Pancreas (tissue), 10 donors: Measurements from ENCODE around the gene PLN. TPM values are rescaled to one million over a fixed set of nuclear protein-coding genes. Genes with fewer than 3 reads are reported as not detected.

Experiments
- ATAC-seq, 4 donors: fragments of 200-7000 bp; cut with Tn5 transposase; one replicate each; pipeline versions ENCODE4 v1.8.0 to v1.9.1; 2020; ENCODE audit warnings: mild to moderate bottlenecking in 4 of 4, moderate library complexity in 4 of 4
- DNase-seq, 6 donors: peaks; one replicate each; pipeline ENCODE4 v3.0.0-alpha.2; 2020
- FAIRE-seq: peaks from 2 replicates; lab custom pipeline; 2012; peaks lifted over from hg19 to GRCh38; lab: Jason Lieb, UNC
- H3K27ac ChIP-seq, 4 donors: fragments of 200-600 bp; sonication (generic); 1 replicate in 3 of 4; 2 replicates in 1 of 4; pipeline versions ENCODE4 v1.5.0 to v1.8.0; 2020
- H3K27me3 ChIP-seq, 4 donors: fragments of 200-600 bp; one replicate each; pipeline ENCODE4 v1.8.0; 2021
- H3K36me3 ChIP-seq, 3 donors: fragments of 200-600 bp; sonication (generic) in 1 of 3; one replicate each; pipeline versions ENCODE4 v1.5.0 to v1.8.0; 2020 to 2021
- H3K4me1 ChIP-seq, 3 donors: fragments of 200-600 bp; one replicate each; pipeline ENCODE4 v1.8.0; 2021
- H3K4me3 ChIP-seq, 4 donors: fragments of 200-600 bp; sonication (generic) in 2 of 4; one replicate each; pipeline versions ENCODE4 v1.5.0 to v1.8.0; 2020 to 2021
- H3K9me3 ChIP-seq, 4 donors: fragments of 200-600 bp; one replicate each; pipeline ENCODE4 v1.8.0; 2021
- CTCF ChIP-seq, 4 donors: fragments of 200-600 bp; sonication (generic) in 3 of 4; IDR thresholded peaks; one replicate each; pipeline versions ENCODE4 v1.5.0 to v1.8.0; 2021; ENCODE audit warnings: antibody characterized with exemption in 4 of 4
- WGBS, 2 donors: extraction: QIAGEN DNeasy Blood & Tissue Kit; methylation state at CpG; one replicate each; pipeline ENCODE4 v1.1.7; 2013; 5-methylcytosine and 5-hydroxymethylcytosine counted together
- intact Hi-C, 3 donors: fragments of 100-400 bp; cut with DNase I; formaldehyde crosslinking; loops; one replicate each; pipeline versions ENCODE4 v1.11.1 to v1.14.2; 2022
- polyA plus RNA-seq, 2 donors: library from polyadenylated mRNA; stranded (reverse); fragments of 200-250 nt; gene quantifications; one replicate each; pipeline ENCODE4 v1.2.3, GENCODE V29; 2013
- total RNA-seq, 6 donors: library from RNA; stranded (reverse); fragmentation: NEBNext Ultra II Directional in 4 of 6; extraction: Animal tissue kit (Norgen Biotek cat#: 25700) in 4 of 6; gene quantifications; one replicate each; pipeline versions ENCODE4 v1.2.1 to v1.2.4, GENCODE V29; 2021 to 2023
- donor health status: healthy with polysubstance abuse.
- donor health status: DM: no; HTN: no; CAD: no; lungs with moderate emphysema.
- donor health status: DM: no; HTN: no; CAD: no.
- donor health status: control.
- donor health status: control.
- donor health status: Bipolar disorder and iron deficiency.
- donor health status: DM: yes; HTN: yes; CAD: no.
- donor health status: DM: no; HTN: no; CAD: no.
- donor health status: DM: no; HTN: no; CAD: no.
- donor health status: DM: yes; HTN: yes; CAD: no.

Gene PLN
- total and polyA plus RNA-seq, 8 donors = 0.09 to 2.8 (median 0.79) TPM

- no peak for ATAC-seq
- TF ChIP-seq CTCF (IDR thresholded peaks at IDR 0.05) = no peak
- 87 to 88% methylated on average over 3 of the region's 3 CpGs for WGBS, 2 donors
Measured at GRCh38 chr6:118544105-118544504, 4.0 kb upstream of the PLN start.

DNA sequence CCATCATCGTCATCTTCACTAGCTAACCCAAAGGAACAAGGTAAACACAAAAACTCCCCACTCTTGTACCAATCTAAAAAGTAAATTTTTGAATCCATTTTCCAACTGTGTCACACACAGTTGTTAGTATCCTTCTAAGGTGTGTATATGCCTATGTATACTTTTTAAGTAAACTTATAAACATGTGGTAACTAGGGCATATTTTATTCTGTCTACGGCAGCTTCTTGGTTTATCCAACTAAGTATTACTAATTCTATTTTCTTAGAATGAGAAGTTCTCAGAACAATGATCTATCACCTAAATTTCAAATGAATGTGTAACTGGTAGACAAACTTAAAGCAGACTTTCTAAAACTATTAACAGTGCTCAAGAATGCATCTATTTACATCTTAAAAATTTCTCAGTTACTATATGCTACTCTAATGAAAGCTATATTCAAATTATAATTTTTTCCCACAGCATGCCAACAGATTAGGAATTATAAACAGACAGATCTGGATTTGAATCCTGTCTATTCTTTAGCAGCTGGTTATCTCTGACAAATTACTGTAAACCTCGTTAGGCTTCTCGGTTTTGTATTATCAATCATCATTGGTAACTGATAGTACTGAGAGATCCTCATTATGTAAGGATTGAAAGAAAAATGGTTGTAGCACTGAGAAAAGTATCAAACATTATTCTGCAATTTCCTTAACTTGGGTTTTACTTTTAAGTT lies 1.8 kb upstream of the PLN start:
- WGBS, 2 donors = 43 to 50% methylated on average over 4 of the region's 4 CpGs
- H3K27me3 ChIP-seq = no peaks in the 10 kb centered on the region
- H3K27ac ChIP-seq = no peak overlapping the region
- FAIRE-seq (no peak), ATAC-seq (no peak), DNase-seq (no peak)
- no peaks in the 10 kb centered on the region for H3K9me3 ChIP-seq
- intact Hi-C loops = no loop called here
- peaks cover 0 to 10% (median 0%) of the 10 kb centered on the region in 3 donors for H3K4me1 ChIP-seq
- TF ChIP-seq CTCF (IDR thresholded peaks at IDR 0.05) = no peak
- H3K36me3 ChIP-seq = no peaks in the 10 kb centered on the region
- no peak overlapping the region for H3K4me3 ChIP-seq

More at GRCh38 chr6:118544105-118544504, 4.0 kb upstream of the PLN start:
- no peaks in the 10 kb centered on the region for H3K27me3 ChIP-seq
- H3K4me3 ChIP-seq = no peak overlapping the region
- intact Hi-C loops = no loop called here
- DNase-seq (no peak), FAIRE-seq (no peak)
- H3K36me3 ChIP-seq = no peaks in the 10 kb centered on the region
- peaks cover 0 to 10% (median 0%) of the 10 kb centered on the region in 3 donors for H3K4me1 ChIP-seq
- no peak overlapping the region for H3K27ac ChIP-seq
- no peaks in the 10 kb centered on the region for H3K9me3 ChIP-seq

DNA sequence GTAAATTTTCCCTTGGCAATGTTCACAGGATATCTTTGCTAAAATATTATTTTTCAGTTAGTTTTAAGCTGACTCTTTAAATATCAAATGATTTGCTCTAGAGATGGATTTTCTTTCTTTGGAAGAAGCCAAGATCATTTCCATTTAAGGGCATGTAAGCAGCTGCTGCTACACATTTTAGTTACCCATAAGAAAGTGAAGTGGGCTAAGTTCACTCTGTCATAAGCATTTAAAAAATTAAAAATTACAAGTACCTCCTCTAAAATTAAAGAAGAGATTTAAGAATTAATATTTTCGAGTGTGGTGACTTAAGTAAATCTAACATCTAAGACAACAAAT lies 1.2 kb upstream of the PLN start:
- H3K27ac ChIP-seq = no peak overlapping the region
- no peak for TF ChIP-seq CTCF (IDR thresholded peaks at IDR 0.05)
- DNase-seq (no peak), ATAC-seq (no peak), FAIRE-seq (no peak)
- intact Hi-C loops = no loop called here
- WGBS, 2 donors = 60 to 63% methylated on average over 1 of the region's 1 CpG
- H3K4me1 ChIP-seq = peaks cover 0 to 10% (median 0%) of the 10 kb centered on the region in 3 donors
- H3K27me3 ChIP-seq = no peaks in the 10 kb centered on the region
- H3K9me3 ChIP-seq = no peaks in the 10 kb centered on the region
- H3K4me3 ChIP-seq = no peak overlapping the region
- no peaks in the 10 kb centered on the region for H3K36me3 ChIP-seq

GRCh38 chr6:118548613-118549012 lies 517 bp downstream of the PLN start:
- peaks cover 0 to 10% (median 0%) of the 10 kb centered on the region in 3 donors for H3K4me1 ChIP-seq
- FAIRE-seq = no peak

More at GRCh38 chr6:118548613-118549012, 517 bp downstream of the PLN start:
- H3K27me3 ChIP-seq = no peaks in the 10 kb centered on the region
- H3K9me3 ChIP-seq = no peaks in the 10 kb centered on the region
- no peak overlapping the region for H3K4me3 ChIP-seq
- intact Hi-C loops = no loop called here
- no peak for ATAC-seq
- no peak for DNase-seq
- TF ChIP-seq CTCF (IDR thresholded peaks at IDR 0.05) = no peak
- H3K27ac ChIP-seq = no peak overlapping the region
- H3K36me3 ChIP-seq = no peaks in the 10 kb centered on the region
